Measurements from ENCODE around the gene TMEM141.

DNA sequence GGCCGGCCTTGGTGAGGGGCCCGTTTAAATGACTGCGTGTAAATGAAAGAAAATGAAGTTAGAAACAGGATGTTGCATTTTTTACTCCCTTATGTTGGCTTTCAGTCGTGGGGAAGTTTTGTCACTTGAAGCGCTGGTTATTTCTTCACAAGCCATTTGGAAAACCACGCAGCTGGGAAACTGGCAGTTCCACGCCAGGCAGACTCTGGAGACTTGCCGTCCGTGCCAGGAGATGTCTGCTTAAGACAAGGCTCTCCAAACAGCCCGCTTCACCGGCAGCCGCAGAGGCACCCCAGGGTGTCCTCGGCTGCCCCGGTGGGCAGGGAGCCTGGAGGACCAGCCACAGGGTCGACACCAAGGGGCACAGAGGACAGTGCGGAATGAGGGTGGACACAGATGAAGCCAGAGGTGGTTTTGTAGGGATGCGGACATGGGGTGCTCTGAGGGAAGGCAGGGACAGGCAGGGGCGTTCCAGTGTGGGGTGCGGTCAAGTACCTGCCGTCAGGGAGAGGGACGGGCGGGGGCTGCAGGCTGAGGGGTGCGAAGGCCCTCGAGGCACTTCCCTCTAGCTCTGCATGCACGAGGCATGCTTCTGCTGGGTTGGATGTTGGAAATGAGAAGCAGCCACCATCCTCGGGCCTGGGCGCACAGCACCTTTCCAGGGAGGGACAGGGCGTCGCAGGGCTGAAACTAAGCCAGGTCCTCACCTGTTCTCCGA is 40.0 kb downstream of the TMEM141 start:
- TF ChIP-seq, protein P1, sequence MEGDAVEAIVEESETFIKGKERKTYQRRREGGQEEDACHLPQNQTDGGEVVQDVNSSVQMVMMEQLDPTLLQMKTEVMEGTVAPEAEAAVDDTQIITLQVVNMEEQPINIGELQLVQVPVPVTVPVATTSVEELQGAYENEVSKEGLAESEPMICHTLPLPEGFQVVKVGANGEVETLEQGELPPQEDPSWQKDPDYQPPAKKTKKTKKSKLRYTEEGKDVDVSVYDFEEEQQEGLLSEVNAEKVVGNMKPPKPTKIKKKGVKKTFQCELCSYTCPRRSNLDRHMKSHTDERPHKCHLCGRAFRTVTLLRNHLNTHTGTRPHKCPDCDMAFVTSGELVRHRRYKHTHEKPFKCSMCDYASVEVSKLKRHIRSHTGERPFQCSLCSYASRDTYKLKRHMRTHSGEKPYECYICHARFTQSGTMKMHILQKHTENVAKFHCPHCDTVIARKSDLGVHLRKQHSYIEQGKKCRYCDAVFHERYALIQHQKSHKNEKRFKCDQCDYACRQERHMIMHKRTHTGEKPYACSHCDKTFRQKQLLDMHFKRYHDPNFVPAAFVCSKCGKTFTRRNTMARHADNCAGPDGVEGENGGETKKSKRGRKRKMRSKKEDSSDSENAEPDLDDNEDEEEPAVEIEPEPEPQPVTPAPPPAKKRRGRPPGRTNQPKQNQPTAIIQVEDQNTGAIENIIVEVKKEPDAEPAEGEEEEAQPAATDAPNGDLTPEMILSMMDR (IDR thresholded peaks at IDR 0.05; ENCODE audit: borderline replicate concordance, extremely low read depth, low read length, poor library complexity, severe bottlenecking), result no peak
- TF ChIP-seq EZH2 (IDR thresholded peaks at IDR 0.05; ENCODE audit: borderline replicate concordance, low read depth, low read length, severe bottlenecking), result no peak
